ENCODE results near the gene CTNNBL1.

The CTNNBL1 gene

GRCh38 chr20:37920679-37921322, 227.0 kb downstream of the CTNNBL1 start:
- DNase-seq (ENCODE audit: extremely low read depth, insufficient read length), result peak; percentile 53
- no peaks in the 10 kb centered on the region for H3K27me3 ChIP-seq (replicated peaks; ENCODE audit: control insufficient read depth, insufficient read depth, low read length)
- no peak overlapping the region for H3K4me3 ChIP-seq (replicated peaks; ENCODE audit: low read depth, low read length)
- no peak for TF ChIP-seq CTCF (IDR thresholded peaks at IDR 0.05; ENCODE audit: insufficient read depth, low read length, poor library complexity, severe bottlenecking)
- no peaks in the 10 kb centered on the region for H3K36me3 ChIP-seq (ENCODE audit: control insufficient read depth, insufficient read depth, low read length)

- no peaks in the 10 kb centered on the region for H3K36me3 ChIP-seq (ENCODE audit: control insufficient read depth, insufficient read depth, low read length)
- H3K27me3 ChIP-seq (replicated peaks; ENCODE audit: control insufficient read depth, insufficient read depth, low read length), result no peaks in the 10 kb centered on the region
- no peak overlapping the region for H3K4me3 ChIP-seq (replicated peaks; ENCODE audit: low read depth, low read length)
- no peak for TF ChIP-seq CTCF (IDR thresholded peaks at IDR 0.05; ENCODE audit: insufficient read depth, low read length, poor library complexity, severe bottlenecking)
- DNase-seq (ENCODE audit: extremely low read depth, insufficient read length), result peak; percentile 52
Measured at GRCh38 chr20:37921341-37921929, 227.6 kb downstream of the CTNNBL1 start.

Data from GM06990 (cell line).